Measurements from ENCODE around the gene RNF14. TPM values are rescaled to one million over a fixed set of nuclear protein-coding genes. Genes with fewer than 3 reads are reported as not detected.

The RNF14 gene
- total RNA-seq, 1 experiment from 2014 or later: 67.1 TPM

DNA sequence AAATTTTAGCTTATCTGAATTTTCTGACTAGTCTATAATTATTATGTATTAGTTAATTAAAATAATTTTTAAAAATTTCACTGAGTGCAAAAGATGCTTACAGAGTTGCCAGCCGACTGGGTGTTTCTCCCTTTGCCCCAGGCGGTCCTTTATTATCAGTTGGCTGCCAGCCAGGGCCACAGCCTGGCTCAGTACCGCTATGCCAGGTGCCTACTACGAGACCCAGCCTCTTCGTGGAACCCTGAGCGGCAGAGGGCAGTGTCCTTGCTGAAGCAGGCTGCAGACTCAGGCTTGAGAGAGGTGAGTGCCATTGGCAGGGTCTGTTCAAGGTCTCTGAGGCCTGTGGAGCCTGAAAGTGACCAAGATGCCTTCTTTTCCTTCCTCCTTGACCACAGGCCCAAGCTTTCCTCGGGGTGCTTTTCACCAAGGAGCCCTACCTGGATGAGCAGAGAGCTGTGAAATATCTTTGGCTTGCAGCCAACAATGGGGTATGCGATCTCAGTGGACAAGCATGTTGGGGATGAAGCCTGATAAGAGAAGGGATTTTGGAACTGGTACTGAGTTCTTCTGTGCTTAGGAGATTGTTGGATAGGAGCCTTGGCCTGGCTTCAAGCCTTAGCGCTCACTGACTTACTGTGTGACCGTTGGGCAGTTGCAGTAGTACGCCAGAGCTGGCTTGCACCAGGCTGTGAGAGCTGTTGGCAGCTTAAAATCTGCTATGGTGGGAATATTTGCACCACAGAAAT lies 34.6 kb upstream of the RNF14 start:
- ChIA-PET POLR2A (ENCODE audit: low non-redundant PET) (no interaction called here), CTCF (no interaction called here)
- no peak overlapping the region for H3K27ac ChIP-seq (ENCODE audit: low read depth, low read length, poor library complexity, severe bottlenecking)
- no peak for TF ChIP-seq EZH2 (IDR thresholded peaks at IDR 0.05; ENCODE audit: borderline replicate concordance, low read depth, low read length, poor library complexity, severe bottlenecking)
- TF ChIP-seq, protein P1, sequence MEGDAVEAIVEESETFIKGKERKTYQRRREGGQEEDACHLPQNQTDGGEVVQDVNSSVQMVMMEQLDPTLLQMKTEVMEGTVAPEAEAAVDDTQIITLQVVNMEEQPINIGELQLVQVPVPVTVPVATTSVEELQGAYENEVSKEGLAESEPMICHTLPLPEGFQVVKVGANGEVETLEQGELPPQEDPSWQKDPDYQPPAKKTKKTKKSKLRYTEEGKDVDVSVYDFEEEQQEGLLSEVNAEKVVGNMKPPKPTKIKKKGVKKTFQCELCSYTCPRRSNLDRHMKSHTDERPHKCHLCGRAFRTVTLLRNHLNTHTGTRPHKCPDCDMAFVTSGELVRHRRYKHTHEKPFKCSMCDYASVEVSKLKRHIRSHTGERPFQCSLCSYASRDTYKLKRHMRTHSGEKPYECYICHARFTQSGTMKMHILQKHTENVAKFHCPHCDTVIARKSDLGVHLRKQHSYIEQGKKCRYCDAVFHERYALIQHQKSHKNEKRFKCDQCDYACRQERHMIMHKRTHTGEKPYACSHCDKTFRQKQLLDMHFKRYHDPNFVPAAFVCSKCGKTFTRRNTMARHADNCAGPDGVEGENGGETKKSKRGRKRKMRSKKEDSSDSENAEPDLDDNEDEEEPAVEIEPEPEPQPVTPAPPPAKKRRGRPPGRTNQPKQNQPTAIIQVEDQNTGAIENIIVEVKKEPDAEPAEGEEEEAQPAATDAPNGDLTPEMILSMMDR (conservative IDR thresholded peaks at IDR 0.05; ENCODE audit: low read depth, low read length): no peak
- intact Hi-C loops (cut with micrococcal nuclease; ENCODE audit: unreplicated experiment): no loop called here
- no peaks in the 10 kb centered on the region for H3K27me3 ChIP-seq (replicated peaks; ENCODE audit: insufficient read depth, low read depth, low read length, poor library complexity)
- no peak for DNase-seq (ENCODE audit: low spot score)
- no TSS peak for BruUV-seq (replicated peaks)
- H3K4me3 ChIP-seq (ENCODE audit: low read depth, low read length, poor library complexity, severe bottlenecking): no peak overlapping the region
- H3K4me1 ChIP-seq (ENCODE audit: insufficient read depth, low read length, poor library complexity, severe bottlenecking): no peaks in the 10 kb centered on the region
- H3K9me3 ChIP-seq (ENCODE audit: low read depth, low read length, poor library complexity, severe bottlenecking): no peaks in the 10 kb centered on the region
- H3K36me3 ChIP-seq (ENCODE audit: insufficient read depth, low read length, poor library complexity, severe bottlenecking): peaks cover 63% of the 10 kb centered on the region

DNA sequence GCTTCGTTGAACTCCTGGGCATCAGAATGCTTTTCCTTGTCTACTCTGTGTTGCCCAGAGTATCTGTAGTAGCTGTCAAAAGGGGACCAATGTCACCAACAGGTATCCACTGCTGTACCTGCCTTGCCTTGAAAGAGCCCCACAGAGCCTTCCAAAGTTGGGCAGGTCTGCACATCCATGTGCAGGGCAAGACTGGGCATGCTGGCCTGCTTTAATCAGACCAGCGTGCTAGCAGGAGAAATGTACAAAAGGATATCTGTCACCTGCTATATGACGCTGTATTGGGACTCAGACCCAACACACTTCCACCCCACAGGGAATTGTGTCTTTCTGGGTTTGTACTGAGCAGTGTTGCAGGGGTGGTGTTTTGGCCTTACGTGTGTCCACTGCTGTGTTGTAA lies 33.4 kb upstream of the RNF14 start:
- ChIA-PET CTCF (no interaction called here), POLR2A (ENCODE audit: low non-redundant PET) (no interaction called here)
- BruUV-seq (replicated peaks): no TSS peak

DNA sequence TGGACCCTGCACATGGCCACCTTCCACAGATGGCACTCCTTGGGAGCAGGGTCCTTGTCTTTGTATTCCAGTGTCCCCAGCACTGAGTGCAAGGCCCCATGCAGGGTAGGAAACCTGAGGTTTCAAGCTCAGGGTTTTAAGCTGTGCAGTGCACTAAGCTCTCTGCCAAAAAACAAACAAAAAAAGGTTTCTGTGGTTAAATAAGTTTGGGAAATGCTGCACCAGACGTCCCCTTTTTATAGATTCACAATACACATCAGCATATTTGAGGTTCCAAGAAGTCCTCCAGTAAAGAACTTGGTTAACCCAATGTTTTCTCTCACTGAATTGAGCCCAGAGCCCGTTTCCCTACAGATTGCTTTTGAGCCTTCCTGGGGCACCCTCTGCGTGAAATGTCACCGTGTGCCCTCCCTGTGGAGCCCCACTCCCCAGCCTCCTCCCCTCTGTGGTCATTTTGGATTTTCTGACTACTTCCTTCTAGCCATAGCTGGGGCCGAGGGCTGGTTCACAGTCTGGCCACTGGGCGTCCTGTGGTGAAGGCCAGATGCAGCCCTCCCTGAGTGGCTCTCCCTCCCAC lies 28.1 kb upstream of the RNF14 start:
- peaks cover 7% of the 10 kb centered on the region for H3K4me1 ChIP-seq (ENCODE audit: insufficient read depth, low read length, poor library complexity, severe bottlenecking)
- H3K9me3 ChIP-seq (ENCODE audit: low read depth, low read length, poor library complexity, severe bottlenecking): no peaks in the 10 kb centered on the region
- peaks cover 20% of the 10 kb centered on the region for H3K36me3 ChIP-seq (ENCODE audit: insufficient read depth, low read length, poor library complexity, severe bottlenecking)
- H3K27me3 ChIP-seq (replicated peaks; ENCODE audit: insufficient read depth, low read depth, low read length, poor library complexity): no peaks in the 10 kb centered on the region
- CTCF ChIA-PET: interaction anchor here (0.5 kb wide), 1 partner anchor 1783 kb away, joined by 5 read pairs; no protein-coding TSS in a partner anchor
- intact Hi-C loops (cut with micrococcal nuclease; ENCODE audit: unreplicated experiment): no loop called here
- no peak for DNase-seq (ENCODE audit: low spot score)
- TF ChIP-seq, protein P1 (conservative IDR thresholded peaks at IDR 0.05; ENCODE audit: low read depth, low read length): no peak
- TF ChIP-seq EZH2 (IDR thresholded peaks at IDR 0.05; ENCODE audit: borderline replicate concordance, low read depth, low read length, poor library complexity, severe bottlenecking): no peak
- BruUV-seq (replicated peaks): no TSS peak
- POLR2A ChIA-PET (ENCODE audit: low non-redundant PET): no interaction called here
- H3K27ac ChIP-seq (ENCODE audit: low read depth, low read length, poor library complexity, severe bottlenecking): no peak overlapping the region
- no peak overlapping the region for H3K4me3 ChIP-seq (ENCODE audit: low read depth, low read length, poor library complexity, severe bottlenecking)

More for the DNA sequence above, 33.4 kb upstream of the RNF14 start:
- DNase-seq (ENCODE audit: low spot score): no peak
- Histone ChIP-seq H3K4me3 (ENCODE audit: low read depth, low read length, poor library complexity, severe bottlenecking) (no peak overlapping the region), H3K4me1 (ENCODE audit: insufficient read depth, low read length, poor library complexity, severe bottlenecking) (no peaks in the 10 kb centered on the region), H3K36me3 (ENCODE audit: insufficient read depth, low read length, poor library complexity, severe bottlenecking) (peaks cover 51% of the 10 kb centered on the region), H3K27me3 (replicated peaks; ENCODE audit: insufficient read depth, low read depth, low read length, poor library complexity) (no peaks in the 10 kb centered on the region), H3K27ac (ENCODE audit: low read depth, low read length, poor library complexity, severe bottlenecking) (no peak overlapping the region), H3K9me3 (ENCODE audit: low read depth, low read length, poor library complexity, severe bottlenecking) (no peaks in the 10 kb centered on the region)
- intact Hi-C loops (cut with micrococcal nuclease; ENCODE audit: unreplicated experiment): no loop called here
- TF ChIP-seq EZH2 (IDR thresholded peaks at IDR 0.05; ENCODE audit: borderline replicate concordance, low read depth, low read length, poor library complexity, severe bottlenecking): no peak
- TF ChIP-seq, protein P1 (conservative IDR thresholded peaks at IDR 0.05; ENCODE audit: low read depth, low read length): no peak
